Epithelial cell of esophagus (primary cell): ENCODE measurements around the gene ARHGEF39.

Experiments used
- DNase-seq: peaks from one replicate; pipeline ENCODE4 v3.0.0; 2010; ENCODE audit warnings: low read depth
- H3K4me3 ChIP-seq: 2 replicates; pipeline ENCODE4 v1.5.1; 2011; ENCODE audit warnings: mild to moderate bottlenecking, low read length, control low read depth
- TF ChIP-seq, protein P1 (sequence below): IDR thresholded peaks from 2 replicates; pipeline ENCODE4 v1.5.1; 2011; ENCODE audit warnings: low read depth, mild to moderate bottlenecking, low read length, control low read depth, inconsistent platforms; ENCODE audit not compliant: insufficient read depth; ENCODE audit errors: missing control alignments

The ARHGEF39 gene

DNA sequence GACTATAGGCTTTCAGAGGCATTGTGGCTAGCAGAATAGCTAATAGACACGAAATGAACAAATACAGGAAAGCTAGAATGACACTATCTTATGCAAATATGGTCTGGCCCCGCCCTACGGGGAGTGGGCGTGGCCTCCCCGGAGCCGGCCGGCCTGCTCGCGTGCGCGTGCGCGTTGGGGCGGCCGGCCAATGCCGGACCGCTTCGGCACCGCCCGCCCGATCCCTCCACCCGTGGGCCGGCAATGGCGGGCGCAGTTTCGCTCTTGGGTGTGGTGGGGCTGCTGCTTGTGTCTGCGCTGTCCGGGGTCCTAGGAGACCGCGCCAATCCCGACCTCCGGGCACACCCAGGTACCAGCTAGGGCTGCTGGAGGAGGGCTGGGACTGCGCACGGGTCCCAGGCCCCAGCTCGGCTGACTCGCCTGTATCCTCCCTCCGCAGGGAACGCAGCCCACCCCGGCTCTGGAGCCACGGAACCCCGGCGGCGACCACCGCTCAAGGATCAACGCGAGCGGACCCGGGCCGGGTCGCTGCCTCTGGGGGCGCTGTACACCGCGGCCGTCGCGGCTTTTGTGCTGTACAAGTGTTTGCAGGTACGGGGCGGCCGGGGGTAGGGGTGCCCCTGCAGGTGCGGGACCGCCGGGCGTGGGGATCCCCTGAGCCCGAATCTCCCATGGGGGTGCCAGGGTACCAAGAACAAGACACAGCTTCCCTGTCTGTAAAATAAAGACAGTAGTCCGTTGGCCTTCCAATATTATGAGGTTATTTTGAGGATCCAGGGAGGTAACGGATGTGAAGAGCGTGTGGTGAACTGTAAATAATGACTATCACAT lies 6.6 kb downstream of the ARHGEF39 start, which contains the start of gene CCDC107:
CCDC107 (plus strand) TSS at position 156 of the 831 bp plus-strand sequence; CDS start at position 244, 88 bp downstream.
- TF ChIP-seq, protein P1, sequence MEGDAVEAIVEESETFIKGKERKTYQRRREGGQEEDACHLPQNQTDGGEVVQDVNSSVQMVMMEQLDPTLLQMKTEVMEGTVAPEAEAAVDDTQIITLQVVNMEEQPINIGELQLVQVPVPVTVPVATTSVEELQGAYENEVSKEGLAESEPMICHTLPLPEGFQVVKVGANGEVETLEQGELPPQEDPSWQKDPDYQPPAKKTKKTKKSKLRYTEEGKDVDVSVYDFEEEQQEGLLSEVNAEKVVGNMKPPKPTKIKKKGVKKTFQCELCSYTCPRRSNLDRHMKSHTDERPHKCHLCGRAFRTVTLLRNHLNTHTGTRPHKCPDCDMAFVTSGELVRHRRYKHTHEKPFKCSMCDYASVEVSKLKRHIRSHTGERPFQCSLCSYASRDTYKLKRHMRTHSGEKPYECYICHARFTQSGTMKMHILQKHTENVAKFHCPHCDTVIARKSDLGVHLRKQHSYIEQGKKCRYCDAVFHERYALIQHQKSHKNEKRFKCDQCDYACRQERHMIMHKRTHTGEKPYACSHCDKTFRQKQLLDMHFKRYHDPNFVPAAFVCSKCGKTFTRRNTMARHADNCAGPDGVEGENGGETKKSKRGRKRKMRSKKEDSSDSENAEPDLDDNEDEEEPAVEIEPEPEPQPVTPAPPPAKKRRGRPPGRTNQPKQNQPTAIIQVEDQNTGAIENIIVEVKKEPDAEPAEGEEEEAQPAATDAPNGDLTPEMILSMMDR = peak; percentile 42
- DNase-seq = peak; percentile 77

DNA sequence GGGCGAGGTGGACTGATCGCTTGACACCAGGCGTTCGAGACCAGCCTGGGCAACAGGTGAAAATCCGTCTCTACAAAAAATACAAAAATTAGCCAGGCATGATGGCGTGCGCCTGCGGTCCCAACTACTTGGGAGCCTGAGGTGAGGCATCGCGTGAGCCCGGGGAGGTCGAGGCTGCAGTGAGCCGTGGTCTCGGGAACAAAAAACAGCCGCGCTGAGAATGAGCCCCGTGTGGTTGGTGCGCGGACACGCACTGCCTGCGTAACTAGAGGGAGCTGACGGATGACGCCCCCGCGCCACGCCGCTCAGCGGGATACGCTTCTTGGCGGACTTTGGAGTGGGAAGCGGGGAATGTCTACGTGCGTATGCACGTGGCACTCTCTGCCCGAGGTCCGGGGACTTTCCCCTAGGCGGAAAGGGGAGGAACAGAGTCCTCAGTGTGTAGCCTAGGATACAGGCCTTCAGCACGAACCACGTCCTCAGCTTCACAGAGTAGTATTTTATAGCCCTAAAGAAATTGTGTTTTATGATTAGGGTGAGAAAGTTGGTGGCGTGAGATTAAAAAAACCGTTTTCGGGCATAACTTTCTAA lies 7.4 kb downstream of the ARHGEF39 start, which contains the start of gene RMRP:
RMRP (minus strand) TSS at position 474 of the 591 bp plus-strand sequence.
- H3K4me3 ChIP-seq = peak within 1 kb of the TSS; percentile 81
- DNase-seq = peak; percentile 100
- TF ChIP-seq, protein P1 = peak; percentile 26

More for the DNA sequence above, 6.6 kb downstream of the ARHGEF39 start, which contains the start of gene CCDC107:
- peak within 1 kb of the TSS; percentile 81 for H3K4me3 ChIP-seq

DNA sequence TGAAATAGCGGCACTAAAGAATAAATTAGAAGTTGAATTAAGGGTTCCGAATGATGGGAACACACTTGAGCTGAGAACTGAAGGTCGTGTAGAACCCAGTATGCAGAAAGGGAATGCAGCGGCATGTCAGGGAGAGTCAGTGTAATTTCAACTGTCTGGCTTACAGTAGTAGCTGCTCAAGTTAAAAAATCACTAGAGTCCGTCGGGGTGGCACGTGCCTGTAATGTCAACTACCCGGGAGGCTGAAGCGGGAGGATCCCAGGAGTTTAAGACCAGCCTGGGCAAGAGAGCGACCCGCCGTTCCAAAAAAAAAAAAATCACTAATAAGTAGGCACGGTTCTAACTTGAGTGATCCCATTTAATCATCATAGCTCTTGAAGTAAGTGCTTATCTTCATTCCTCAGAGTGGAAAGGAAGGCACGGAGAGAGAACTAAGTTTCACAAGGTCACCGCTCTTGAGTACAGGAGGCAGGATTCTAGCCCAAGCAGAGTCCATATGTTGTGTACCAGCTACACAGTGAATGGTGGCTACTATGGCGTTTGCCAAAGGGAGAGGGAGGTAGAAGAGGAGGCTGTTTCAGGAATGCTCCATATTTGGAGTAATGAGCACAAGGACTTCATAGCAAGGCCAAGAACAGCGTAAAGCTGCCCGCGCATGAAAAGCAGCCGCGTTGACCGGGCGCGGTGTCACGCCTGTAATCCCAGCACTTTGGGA lies 8.0 kb downstream of the ARHGEF39 start:
- TF ChIP-seq, protein P1 = no peak
- peak; percentile 27 for DNase-seq
- H3K4me3 ChIP-seq = peak overlapping the region; percentile 81

DNA sequence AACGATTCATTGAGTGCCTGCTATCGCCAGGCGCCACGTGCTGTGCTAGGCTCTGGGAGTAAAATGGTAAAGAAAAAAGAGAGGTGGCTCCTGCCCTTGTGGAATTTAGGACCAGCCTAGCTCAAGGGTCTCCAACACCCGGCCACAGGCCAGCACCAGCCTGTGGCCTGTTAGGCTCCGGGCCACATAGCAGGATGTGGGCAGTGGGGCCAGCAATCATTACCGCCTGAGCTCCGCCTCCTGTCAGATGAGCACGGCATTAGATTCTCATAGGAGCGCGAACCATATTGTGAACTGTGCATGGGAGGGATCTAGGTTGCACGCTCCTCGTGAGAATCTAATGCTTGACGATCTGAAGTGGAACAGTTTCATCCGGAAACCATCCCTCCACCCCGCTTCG lies 8.6 kb downstream of the ARHGEF39 start:
- TF ChIP-seq, protein P1 = no peak
- H3K4me3 ChIP-seq = no peak overlapping the region
- DNase-seq = no peak

DNA sequence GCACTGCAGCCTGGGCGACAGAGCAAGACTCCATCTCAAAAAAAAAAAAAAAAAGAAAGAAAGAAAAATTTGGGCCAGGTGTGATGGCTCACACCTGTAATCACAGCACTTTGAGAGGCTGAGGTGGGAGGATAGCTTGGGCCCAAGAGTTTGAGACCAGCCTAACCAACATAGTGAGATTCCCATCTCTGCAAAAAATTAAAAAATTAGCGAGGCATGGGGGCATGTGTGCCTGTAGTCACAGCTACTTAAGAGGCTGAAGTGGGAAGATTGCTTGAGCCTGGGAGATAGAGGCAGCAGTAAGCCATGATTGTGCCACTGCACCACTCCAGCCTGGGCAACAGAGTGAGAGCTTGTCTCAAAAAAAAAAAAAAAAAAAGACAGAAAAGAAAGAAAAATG lies 11.4 kb downstream of the ARHGEF39 start:
- DNase-seq = no peak
- no peak overlapping the region for H3K4me3 ChIP-seq
- TF ChIP-seq, protein P1 = no peak

DNA sequence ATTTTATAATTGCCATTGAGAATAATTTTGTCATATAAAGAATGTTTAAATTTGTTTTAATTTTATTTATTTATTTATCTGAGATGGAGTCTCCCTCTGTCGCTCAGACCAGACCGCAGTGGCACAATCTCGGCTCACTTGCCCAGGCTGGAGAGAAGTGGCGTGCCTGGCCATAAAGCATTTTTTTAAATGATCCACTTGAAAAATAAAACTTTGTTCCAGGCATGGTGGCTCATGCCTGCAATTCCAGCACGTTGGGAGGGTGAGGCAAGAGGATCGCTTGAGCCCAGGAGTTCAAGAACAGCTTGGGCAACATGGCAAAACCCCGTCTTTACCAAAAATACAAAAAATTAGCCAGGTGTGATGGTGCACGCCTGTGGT lies 12.2 kb downstream of the ARHGEF39 start:
- H3K4me3 ChIP-seq = no peak overlapping the region
- DNase-seq = no peak

More for the DNA sequence above, 12.2 kb downstream of the ARHGEF39 start:
- TF ChIP-seq, protein P1 = no peak
